Gastroesophageal sphincter (tissue), 3 donors: ENCODE data around the gene ITPR2.

ENCODE experiments used
- POLR2A ChIP-seq, 2 donors: fragments of 450-650 bp; IDR thresholded peaks; one replicate each; pipeline ENCODE4 v1.6.1; 2017; ENCODE audit warnings: antibody characterized with exemption in 2 of 2, mild to moderate bottlenecking in 2 of 2, moderate library complexity in 1 of 2
- POLR2AphosphoS5 ChIP-seq: sonication (generic); formaldehyde crosslinking; IDR thresholded peaks from one replicate; pipeline ENCODE4 v1.6.1; 2017; ENCODE audit warnings: antibody characterized with exemption
- TF ChIP-seq, protein P1 (sequence below), 4 experiments: fragments of 200-600 bp in 2 of 4; fragments of 450-650 bp in 2 of 4; sonication (generic) in 1 of 4; IDR thresholded peaks; one replicate each; pipeline ENCODE4 v1.5.1; 2017 to 2019; ENCODE audit warnings: antibody characterized with exemption in 4 of 4, mild to moderate bottlenecking in 2 of 4, moderate library complexity in 2 of 4

DNA sequence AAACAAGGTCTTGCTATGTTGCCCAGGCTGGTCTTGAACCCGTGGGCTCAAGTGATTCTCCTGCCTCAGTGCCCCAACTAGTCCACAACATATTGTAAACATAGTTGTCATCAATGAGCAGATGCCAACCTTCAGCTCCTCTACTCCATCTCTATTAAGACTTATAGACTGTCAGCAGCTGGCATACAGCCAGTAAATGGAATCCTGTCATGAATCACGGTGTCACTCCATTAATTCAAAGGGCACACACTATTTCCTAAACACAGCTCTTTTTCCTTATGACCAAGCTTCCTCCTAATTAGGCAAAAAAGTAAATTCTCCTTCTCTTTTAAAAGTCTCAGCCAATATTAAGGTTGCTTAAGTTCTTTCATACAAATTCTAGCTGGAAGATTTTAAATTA is 111.2 kb downstream of the ITPR2 start:
- TF ChIP-seq, protein P1, sequence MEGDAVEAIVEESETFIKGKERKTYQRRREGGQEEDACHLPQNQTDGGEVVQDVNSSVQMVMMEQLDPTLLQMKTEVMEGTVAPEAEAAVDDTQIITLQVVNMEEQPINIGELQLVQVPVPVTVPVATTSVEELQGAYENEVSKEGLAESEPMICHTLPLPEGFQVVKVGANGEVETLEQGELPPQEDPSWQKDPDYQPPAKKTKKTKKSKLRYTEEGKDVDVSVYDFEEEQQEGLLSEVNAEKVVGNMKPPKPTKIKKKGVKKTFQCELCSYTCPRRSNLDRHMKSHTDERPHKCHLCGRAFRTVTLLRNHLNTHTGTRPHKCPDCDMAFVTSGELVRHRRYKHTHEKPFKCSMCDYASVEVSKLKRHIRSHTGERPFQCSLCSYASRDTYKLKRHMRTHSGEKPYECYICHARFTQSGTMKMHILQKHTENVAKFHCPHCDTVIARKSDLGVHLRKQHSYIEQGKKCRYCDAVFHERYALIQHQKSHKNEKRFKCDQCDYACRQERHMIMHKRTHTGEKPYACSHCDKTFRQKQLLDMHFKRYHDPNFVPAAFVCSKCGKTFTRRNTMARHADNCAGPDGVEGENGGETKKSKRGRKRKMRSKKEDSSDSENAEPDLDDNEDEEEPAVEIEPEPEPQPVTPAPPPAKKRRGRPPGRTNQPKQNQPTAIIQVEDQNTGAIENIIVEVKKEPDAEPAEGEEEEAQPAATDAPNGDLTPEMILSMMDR (IDR thresholded peaks at IDR 0.05): no peak
- TF ChIP-seq POLR2A (IDR thresholded peaks at IDR 0.05) (no peak), POLR2AphosphoS5 (no peak)
